ENCODE results near the gene RETREG1. TPM values are rescaled to one million over a fixed set of nuclear protein-coding genes. Genes with fewer than 3 reads are reported as not detected.

The RETREG1 gene
- total and polyA plus RNA-seq, 2 of the 13 experiments (the other 11 are each of a cell fraction or from before 2014, with no cell fraction given) = 0.07 TPM; not detected in 1

DNA sequence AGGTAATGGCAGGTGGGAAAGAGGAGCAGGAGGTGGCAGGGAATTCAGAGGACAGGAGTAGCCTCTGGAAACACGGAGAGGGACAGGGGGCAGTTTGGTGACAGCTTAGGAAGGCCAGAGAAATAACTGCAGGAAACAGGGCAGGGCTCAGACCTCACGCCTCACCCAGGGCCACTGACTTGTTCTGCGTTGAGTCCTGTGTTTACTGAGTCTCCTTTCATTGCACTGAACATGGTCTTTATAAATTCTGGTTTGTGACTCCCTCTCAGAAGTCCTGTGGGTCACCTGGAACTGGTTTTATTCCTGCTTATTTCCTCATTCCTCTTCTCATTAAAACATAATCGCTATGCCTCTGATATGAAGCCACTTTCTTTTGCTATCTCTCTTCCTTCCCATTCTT, 96.0 kb downstream of the RETREG1 start:
- in situ Hi-C loops (cut with HindIII; ENCODE audit: extremely low pct_ligation_motif_present, low pct_unique_long_range_greater_than_20kb) = no loop called here
- no peaks in the 10 kb centered on the region for H3K36me3 ChIP-seq (replicated peaks in 1 of 2; ENCODE audit: control insufficient read depth in 1 of 2, insufficient read depth in 2 of 2, low read length in 2 of 2)
- H3K9me3 ChIP-seq (ENCODE audit: low read length) = no peaks in the 10 kb centered on the region
- no peaks in the 10 kb centered on the region for H3K79me2 ChIP-seq (ENCODE audit: insufficient read depth, low read length)
- ChIA-PET CTCF (ENCODE audit: low intra/inter-chr PET ratio, low total read pairs) (no interaction called here), POLR2A (no interaction called here)
- no peak overlapping the region for H3K4me3 ChIP-seq (replicated peaks in 1 of 3; ENCODE audit: insufficient read depth in 1 of 3, low read depth in 2 of 3, low read length in 3 of 3)
- H3K27me3 ChIP-seq (ENCODE audit: control insufficient read depth in 1 of 2, insufficient read depth in 2 of 2, low read length in 2 of 2) = no peaks in the 10 kb centered on the region; a peak in 1 of 5 replicates
- H3K9ac ChIP-seq (ENCODE audit: insufficient read depth, low read depth, low read length) = no peak overlapping the region
- ATAC-seq = peak; percentile 56; the same call in 2 of the 3 replicates
- no peak overlapping the region for H3K27ac ChIP-seq (ENCODE audit: extremely low read length, insufficient read depth, low read length)
- no peak for DNase-seq (ENCODE audit: low spot score)
- no TSS peak for BruUV-seq (replicated peaks)
- 6% methylated on average over 4 of the region's 4 CpGs for WGBS (ENCODE audit: low lambda C conversion rate)
- FAIRE-seq = no peak
- H4K20me1 ChIP-seq (ENCODE audit: insufficient read depth, low read length) = no peaks in the 10 kb centered on the region
- intact Hi-C loops (cut with micrococcal nuclease; ENCODE audit: unreplicated experiment) = no loop called here
- H3K4me2 ChIP-seq (ENCODE audit: low read depth, low read length) = peak overlapping the region; percentile 43
- no peak overlapping the region for H2AFZ ChIP-seq (ENCODE audit: low read length)
- peaks cover 17% of the 10 kb centered on the region for H3K4me1 ChIP-seq (ENCODE audit: insufficient read depth, low read length)
- TF ChIP-seq ZNF235 (CRISPR knock-in tag; IDR thresholded peaks at IDR 0.05; ENCODE audit: borderline replicate concordance) (no peak), ZNF883 (CRISPR knock-in tag; IDR thresholded peaks at IDR 0.05; ENCODE audit: not compliant biosample characterization) (no peak), CEBPB (IDR thresholded peaks at IDR 0.05; ENCODE audit: borderline replicate concordance, low read depth, low read length) (no peak), FOSL1 (CRISPR knock-in tag; IDR thresholded peaks at IDR 0.05; ENCODE audit: borderline replicate concordance) (no peak), NFIB (CRISPR knock-in tag; IDR thresholded peaks at IDR 0.05; ENCODE audit: borderline replicate concordance) (no peak), ATF1 (CRISPR knock-in tag; IDR thresholded peaks at IDR 0.05) (no peak), GTF2F1 (IDR thresholded peaks at IDR 0.05; ENCODE audit: low read length) (no peak), NR2F1 (CRISPR knock-in tag; IDR thresholded peaks at IDR 0.05) (no peak), SETDB1 (CRISPR knock-in tag; IDR thresholded peaks at IDR 0.05; ENCODE audit: borderline replicate concordance) (no peak), ETV6 (CRISPR knock-in tag; conservative IDR thresholded peaks at IDR 0.05) (no peak), KDM2A (CRISPR knock-in tag; IDR thresholded peaks at IDR 0.05; ENCODE audit: borderline replicate concordance, low read depth) (no peak), CREB1 (IDR thresholded peaks at IDR 0.05) (no peak), CREB1 (CRISPR knock-in tag; IDR thresholded peaks at IDR 0.05) (no peak), MYC (CRISPR knock-in tag; IDR thresholded peaks at IDR 0.05; ENCODE audit: borderline replicate concordance) (no peak), CBFB (CRISPR knock-in tag; IDR thresholded peaks at IDR 0.05) (no peak), PHB2 (IDR thresholded peaks at IDR 0.05; ENCODE audit: partially characterized antibody) (no peak)
- TF ChIP-seq, protein P1, sequence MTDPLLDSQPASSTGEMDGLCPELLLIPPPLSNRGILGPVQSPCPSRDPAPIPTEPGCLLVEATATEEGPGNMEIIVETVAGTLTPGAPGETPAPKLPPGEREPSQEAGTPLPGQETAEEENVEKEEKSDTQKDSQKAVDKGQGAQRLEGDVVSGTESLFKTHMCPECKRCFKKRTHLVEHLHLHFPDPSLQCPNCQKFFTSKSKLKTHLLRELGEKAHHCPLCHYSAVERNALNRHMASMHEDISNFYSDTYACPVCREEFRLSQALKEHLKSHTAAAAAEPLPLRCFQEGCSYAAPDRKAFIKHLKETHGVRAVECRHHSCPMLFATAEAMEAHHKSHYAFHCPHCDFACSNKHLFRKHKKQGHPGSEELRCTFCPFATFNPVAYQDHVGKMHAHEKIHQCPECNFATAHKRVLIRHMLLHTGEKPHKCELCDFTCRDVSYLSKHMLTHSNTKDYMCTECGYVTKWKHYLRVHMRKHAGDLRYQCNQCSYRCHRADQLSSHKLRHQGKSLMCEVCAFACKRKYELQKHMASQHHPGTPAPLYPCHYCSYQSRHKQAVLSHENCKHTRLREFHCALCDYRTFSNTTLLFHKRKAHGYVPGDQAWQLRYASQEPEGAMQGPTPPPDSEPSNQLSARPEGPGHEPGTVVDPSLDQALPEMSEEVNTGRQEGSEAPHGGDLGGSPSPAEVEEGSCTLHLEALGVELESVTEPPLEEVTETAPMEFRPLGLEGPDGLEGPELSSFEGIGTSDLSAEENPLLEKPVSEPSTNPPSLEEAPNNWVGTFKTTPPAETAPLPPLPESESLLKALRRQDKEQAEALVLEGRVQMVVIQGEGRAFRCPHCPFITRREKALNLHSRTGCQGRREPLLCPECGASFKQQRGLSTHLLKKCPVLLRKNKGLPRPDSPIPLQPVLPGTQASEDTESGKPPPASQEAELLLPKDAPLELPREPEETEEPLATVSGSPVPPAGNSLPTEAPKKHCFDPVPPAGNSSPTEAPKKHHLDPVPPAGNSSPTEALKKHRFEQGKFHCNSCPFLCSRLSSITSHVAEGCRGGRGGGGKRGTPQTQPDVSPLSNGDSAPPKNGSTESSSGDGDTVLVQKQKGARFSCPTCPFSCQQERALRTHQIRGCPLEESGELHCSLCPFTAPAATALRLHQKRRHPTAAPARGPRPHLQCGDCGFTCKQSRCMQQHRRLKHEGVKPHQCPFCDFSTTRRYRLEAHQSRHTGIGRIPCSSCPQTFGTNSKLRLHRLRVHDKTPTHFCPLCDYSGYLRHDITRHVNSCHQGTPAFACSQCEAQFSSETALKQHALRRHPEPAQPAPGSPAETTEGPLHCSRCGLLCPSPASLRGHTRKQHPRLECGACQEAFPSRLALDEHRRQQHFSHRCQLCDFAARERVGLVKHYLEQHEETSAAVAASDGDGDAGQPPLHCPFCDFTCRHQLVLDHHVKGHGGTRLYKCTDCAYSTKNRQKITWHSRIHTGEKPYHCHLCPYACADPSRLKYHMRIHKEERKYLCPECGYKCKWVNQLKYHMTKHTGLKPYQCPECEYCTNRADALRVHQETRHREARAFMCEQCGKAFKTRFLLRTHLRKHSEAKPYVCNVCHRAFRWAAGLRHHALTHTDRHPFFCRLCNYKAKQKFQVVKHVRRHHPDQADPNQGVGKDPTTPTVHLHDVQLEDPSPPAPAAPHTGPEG (CRISPR knock-in tag; IDR thresholded peaks at IDR 0.05) = no peak
- TF ChIP-seq, protein P2, sequence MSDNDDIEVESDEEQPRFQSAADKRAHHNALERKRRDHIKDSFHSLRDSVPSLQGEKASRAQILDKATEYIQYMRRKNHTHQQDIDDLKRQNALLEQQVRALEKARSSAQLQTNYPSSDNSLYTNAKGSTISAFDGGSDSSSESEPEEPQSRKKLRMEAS (IDR thresholded peaks at IDR 0.05) = no peak
- TF ChIP-seq, protein P3, sequence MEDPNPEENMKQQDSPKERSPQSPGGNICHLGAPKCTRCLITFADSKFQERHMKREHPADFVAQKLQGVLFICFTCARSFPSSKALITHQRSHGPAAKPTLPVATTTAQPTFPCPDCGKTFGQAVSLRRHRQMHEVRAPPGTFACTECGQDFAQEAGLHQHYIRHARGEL (CRISPR knock-in tag; IDR thresholded peaks at IDR 0.05) = no peak

Measured in HepG2 (cell line).